DMS 273 treated with DMSO at 0.1 percent for 48 hours (cell line): ENCODE results near the gene FAM90A26.
"Not testable (repeated sequence)": the region's sequence is repeated elsewhere in the genome, so short reads cannot be mapped to it uniquely, and the experiment has no call there.

ENCODE experiments used
- DNase-seq: peaks from one replicate; lab custom pipeline; 2025; lab: John Stamatoyannopoulos, UW

FAM90A26 gene

GRCh38 chr4:9160046-9160445, 10.2 kb upstream of the FAM90A26 start:
- DNase-seq: not testable (repeated sequence)

GRCh38 chr4:9165990-9166389, 4.2 kb upstream of the FAM90A26 start:
- DNase-seq: not testable (repeated sequence)

- not testable (repeated sequence) for DNase-seq
Measured at GRCh38 chr4:9210357-9210756, 40.1 kb downstream of the FAM90A26 start, which contains the start of gene USP17L10. Gene USP17L10 (plus strand): TSS chr4:9210657. CDS start chr4:9210657, 0 bp downstream.

- DNase-seq: not testable (repeated sequence)
Measured at GRCh38 chr4:9214701-9215100, 44.5 kb downstream of the FAM90A26 start.

GRCh38 chr4:9215105-9215504, 44.9 kb downstream of the FAM90A26 start, which contains the start of gene USP17L11:
Gene USP17L11 (plus strand): TSS chr4:9215405. CDS start chr4:9215405, 0 bp downstream.
- DNase-seq: not testable (repeated sequence)

GRCh38 chr4:9219852-9220251, 49.6 kb downstream of the FAM90A26 start, which contains the start of gene USP17L12:
Gene USP17L12 (plus strand): TSS chr4:9220152. CDS start chr4:9220152, 0 bp downstream.
- not testable (repeated sequence) for DNase-seq

- not testable (repeated sequence) for DNase-seq
Measured at GRCh38 chr4:9224596-9224995, 54.4 kb downstream of the FAM90A26 start, which contains the start of gene USP17L13. Gene USP17L13 (plus strand): TSS chr4:9224896. CDS start chr4:9224896, 0 bp downstream.
